GM23248 (cell line): ENCODE data around the gene HOXB8.

Experiments
- EZH2 ChIP-seq: fragments of 200-600 bp; sonication (generic); IDR thresholded peaks from 2 replicates; pipeline ENCODE4 v1.6.1; 2018; ENCODE audit warnings: antibody characterized with exemption, mild to moderate bottlenecking; ENCODE audit not compliant: insufficient read depth, poor library complexity, severe bottlenecking
- EZH2phosphoT487 ChIP-seq: fragments of 200-600 bp; sonication (generic); IDR thresholded peaks from 2 replicates; pipeline ENCODE4 v1.6.1; 2018; ENCODE audit warnings: antibody characterized with exemption, moderate library complexity, mild to moderate bottlenecking, low read depth; ENCODE audit not compliant: insufficient read depth

DNA sequence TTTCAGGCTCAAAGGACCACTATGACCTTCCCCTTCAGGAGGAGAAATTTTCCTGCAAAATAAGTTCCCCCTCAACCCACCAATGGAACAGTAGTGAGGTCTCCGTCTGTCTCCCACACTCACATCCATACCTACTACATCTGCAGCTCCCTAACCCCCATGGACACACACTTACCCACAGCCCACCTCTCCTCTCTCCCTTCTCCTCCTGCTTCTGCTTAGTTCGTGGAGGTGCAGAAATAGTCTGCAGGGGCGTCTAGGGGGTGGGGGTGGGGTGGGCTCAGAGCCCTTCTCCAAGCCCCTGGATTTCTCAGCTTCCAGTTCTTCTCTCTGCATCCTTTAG, 45.9 kb downstream of the HOXB8 start:
- TF ChIP-seq EZH2phosphoT487 (no peak), EZH2 (no peak)
